GM21367 (cell line): ENCODE data around the gene FBXO9.
A peak's percentile ranks its signal among the peaks of the same experiment; 100 is the strongest.

ENCODE experiments used
- ATAC-seq: cut with Tn5 transposase; IDR thresholded peaks from one replicate; pipeline ENCODE4 v1.9.1; 2021; ENCODE audit not compliant: unreplicated experiment

The FBXO9 gene

GRCh38 chr6:53086302-53086701 is 21.1 kb downstream of the FBXO9 start:
- ATAC-seq = no peak

- ATAC-seq = no peak
These were observed 24.7 kb downstream of the FBXO9 start for GRCh38 chr6:53089948-53090347.

- no peak for ATAC-seq
These were observed 25.4 kb downstream of the FBXO9 start for GRCh38 chr6:53090576-53090975.

GRCh38 chr6:53095270-53095669 is 30.1 kb downstream of the FBXO9 start:
- no peak for ATAC-seq

GRCh38 chr6:53095716-53096115 is 30.5 kb downstream of the FBXO9 start:
- no peak for ATAC-seq

- no peak for ATAC-seq
These were observed 35.4 kb downstream of the FBXO9 start for GRCh38 chr6:53100561-53100960.

GRCh38 chr6:53101006-53101405 is 35.8 kb downstream of the FBXO9 start:
- no peak for ATAC-seq

- no peak for ATAC-seq
These were observed 38.9 kb downstream of the FBXO9 start for GRCh38 chr6:53103993-53104675.

- ATAC-seq = no peak
These were observed 39.7 kb downstream of the FBXO9 start for GRCh38 chr6:53104916-53105315.

GRCh38 chr6:53107091-53107490 is 41.9 kb downstream of the FBXO9 start:
- ATAC-seq = no peak

- peak; percentile 83 for ATAC-seq
These were observed 44.4 kb downstream of the FBXO9 start for GRCh38 chr6:53109612-53110011.

GRCh38 chr6:53111865-53112264 is 46.7 kb downstream of the FBXO9 start:
- no peak for ATAC-seq

- ATAC-seq = no peak
These were observed 47.2 kb downstream of the FBXO9 start for GRCh38 chr6:53112404-53112803.

- no peak for ATAC-seq
These were observed 47.7 kb downstream of the FBXO9 start for GRCh38 chr6:53112871-53113270.

GRCh38 chr6:53113742-53114141 is 48.5 kb downstream of the FBXO9 start:
- no peak for ATAC-seq

- no peak for ATAC-seq
These were observed 49.9 kb downstream of the FBXO9 start for GRCh38 chr6:53115113-53115512.

- ATAC-seq = no peak
These were observed 50.5 kb downstream of the FBXO9 start for GRCh38 chr6:53115741-53116140.

GRCh38 chr6:53119349-53119748 is 54.1 kb downstream of the FBXO9 start:
- ATAC-seq = no peak

- ATAC-seq = no peak
These were observed 54.7 kb downstream of the FBXO9 start for GRCh38 chr6:53119772-53120409.

- no peak for ATAC-seq
These were observed 59.1 kb downstream of the FBXO9 start for GRCh38 chr6:53124131-53124800.

GRCh38 chr6:53125276-53125675 is 60.1 kb downstream of the FBXO9 start:
- ATAC-seq = no peak

GRCh38 chr6:53128842-53129241 is 63.6 kb downstream of the FBXO9 start:
- no peak for ATAC-seq
